DMS79 (cell line): ENCODE measurements around the gene GBP3.
A peak's percentile ranks its signal among the peaks of the same experiment; 100 is the strongest.
"Not testable (repeated sequence)": the region's sequence is repeated elsewhere in the genome, so short reads cannot be mapped to it uniquely, and the experiment has no call there.

ENCODE experiments used
- DNase-seq: peaks from one replicate; lab custom pipeline; 2025; lab: John Stamatoyannopoulos, UW

Gene GBP3

GRCh38 chr1:89041119-89041641, 18.5 kb upstream of the GBP3 start:
- DNase-seq = no peak

GRCh38 chr1:89040315-89040626, 17.6 kb upstream of the GBP3 start:
- DNase-seq = no peak

- DNase-seq = no peak
These were observed 14.5 kb upstream of the GBP3 start for GRCh38 chr1:89037186-89037585.

GRCh38 chr1:89035080-89035479, 12.4 kb upstream of the GBP3 start:
- no peak for DNase-seq

GRCh38 chr1:89034004-89034403, 11.3 kb upstream of the GBP3 start:
- DNase-seq = not testable (repeated sequence)

GRCh38 chr1:89029051-89029450, 6.4 kb upstream of the GBP3 start:
- DNase-seq = not testable (repeated sequence)

GRCh38 chr1:89025928-89026327, 3.3 kb upstream of the GBP3 start:
- DNase-seq = no peak

- DNase-seq = no peak
These were observed 360 bp upstream of the GBP3 start for GRCh38 chr1:89023026-89023425.

GRCh38 chr1:89018318-89018717, 4.3 kb downstream of the GBP3 start:
- DNase-seq = not testable (repeated sequence)

GRCh38 chr1:89008511-89008910, 14.2 kb downstream of the GBP3 start:
- DNase-seq = no peak

GRCh38 chr1:89005286-89006151, 17.1 kb downstream of the GBP3 start:
- no peak for DNase-seq

- DNase-seq = not testable (repeated sequence)
These were observed 20.5 kb downstream of the GBP3 start for GRCh38 chr1:89002176-89002575.

- no peak for DNase-seq
These were observed 21.2 kb downstream of the GBP3 start for GRCh38 chr1:89001510-89001909.

GRCh38 chr1:88998716-88999115, 23.9 kb downstream of the GBP3 start:
- peak; percentile 63 for DNase-seq

- no peak for DNase-seq
These were observed 32.2 kb downstream of the GBP3 start for GRCh38 chr1:88990426-88990825.

- no peak for DNase-seq
These were observed 37.0 kb downstream of the GBP3 start for GRCh38 chr1:88985692-88986091.

GRCh38 chr1:88985032-88985431, 37.6 kb downstream of the GBP3 start:
- peak; percentile 46 for DNase-seq

GRCh38 chr1:88984569-88984968, 38.1 kb downstream of the GBP3 start:
- no peak for DNase-seq

- DNase-seq = peak; percentile 13
These were observed 38.7 kb downstream of the GBP3 start for GRCh38 chr1:88983791-88984559.

- DNase-seq = no peak
These were observed 40.6 kb downstream of the GBP3 start for GRCh38 chr1:88982055-88982454.

- DNase-seq = not testable (repeated sequence)
These were observed 41.2 kb downstream of the GBP3 start for GRCh38 chr1:88981506-88981905.

- DNase-seq = no peak
These were observed 41.8 kb downstream of the GBP3 start for GRCh38 chr1:88980870-88981269.

GRCh38 chr1:88979749-88980116, 42.9 kb downstream of the GBP3 start:
- no peak for DNase-seq
